ENCODE measurements around the gene UBE2E2. TPM values are rescaled to one million over a fixed set of nuclear protein-coding genes. Genes with fewer than 3 reads are reported as not detected.

The UBE2E2 gene
- total and polyA plus RNA-seq, 9 donors = 25.5 to 84.9 (median 38.5) TPM

GRCh38 chr3:23399221-23399620, 196.1 kb downstream of the UBE2E2 start:
- no peaks in the 10 kb centered on the region for H3K27me3 ChIP-seq
- intact Hi-C loops (cut with DNase I) = no loop called here
- no peaks in the 10 kb centered on the region for H3K36me3 ChIP-seq
- H3K4me1 ChIP-seq (ENCODE audit: insufficient read depth) = no peaks in the 10 kb centered on the region
- DNase-seq = no peak
- no peaks in the 10 kb centered on the region for H3K9me3 ChIP-seq
- H3K4me3 ChIP-seq = no peak overlapping the region
- 95 to 98% (median 98%) methylated on average over 1 of the region's 1 CpG for WGBS, 3 donors
- TF ChIP-seq EP300 (IDR thresholded peaks at IDR 0.05) = no peak
- no peak for TF ChIP-seq POLR2A (IDR thresholded peaks at IDR 0.05)
- no peak for TF ChIP-seq CTCF (IDR thresholded peaks at IDR 0.05)
- no peak overlapping the region for H3K27ac ChIP-seq

GRCh38 chr3:23402728-23403492, 199.8 kb downstream of the UBE2E2 start:
- no peaks in the 10 kb centered on the region for H3K27me3 ChIP-seq
- H3K9me3 ChIP-seq = no peaks in the 10 kb centered on the region
- intact Hi-C loops (cut with DNase I) = no loop called here
- no peak overlapping the region for H3K27ac ChIP-seq
- H3K4me1 ChIP-seq (ENCODE audit: insufficient read depth) = no peaks in the 10 kb centered on the region
- 95 to 97% (median 96%) methylated on average over 2 of the region's 2 CpGs for WGBS, 3 donors
- H3K36me3 ChIP-seq = no peaks in the 10 kb centered on the region
- H3K4me3 ChIP-seq = no peak overlapping the region
- DNase-seq = no peak
- no peak for TF ChIP-seq CTCF (IDR thresholded peaks at IDR 0.05)
- no peak for TF ChIP-seq EP300 (IDR thresholded peaks at IDR 0.05)
- no peak for TF ChIP-seq POLR2A (IDR thresholded peaks at IDR 0.05)

GRCh38 chr3:23404246-23404645, 201.1 kb downstream of the UBE2E2 start:
- no peak overlapping the region for H3K27ac ChIP-seq
- no peaks in the 10 kb centered on the region for H3K36me3 ChIP-seq
- no peak for TF ChIP-seq EP300 (IDR thresholded peaks at IDR 0.05)
- no peak for TF ChIP-seq CTCF (IDR thresholded peaks at IDR 0.05)
- no peak for TF ChIP-seq POLR2A (IDR thresholded peaks at IDR 0.05)
- H3K27me3 ChIP-seq = no peaks in the 10 kb centered on the region
- H3K4me1 ChIP-seq (ENCODE audit: insufficient read depth) = no peaks in the 10 kb centered on the region
- H3K4me3 ChIP-seq = no peak overlapping the region
- H3K9me3 ChIP-seq = no peaks in the 10 kb centered on the region
- intact Hi-C loops (cut with DNase I) = no loop called here
- no peak for DNase-seq

GRCh38 chr3:23405081-23405480, 202.0 kb downstream of the UBE2E2 start:
- H3K27me3 ChIP-seq = no peaks in the 10 kb centered on the region
- intact Hi-C loops (cut with DNase I) = no loop called here
- H3K4me1 ChIP-seq (ENCODE audit: insufficient read depth) = no peaks in the 10 kb centered on the region
- no peaks in the 10 kb centered on the region for H3K36me3 ChIP-seq
- DNase-seq = no peak
- no peak overlapping the region for H3K4me3 ChIP-seq
- no peaks in the 10 kb centered on the region for H3K9me3 ChIP-seq
- WGBS, 3 donors = 91 to 95% (median 94%) methylated on average over 1 of the region's 1 CpG
- H3K27ac ChIP-seq = no peak overlapping the region
- TF ChIP-seq EP300 (IDR thresholded peaks at IDR 0.05) = no peak
- no peak for TF ChIP-seq POLR2A (IDR thresholded peaks at IDR 0.05)
- no peak for TF ChIP-seq CTCF (IDR thresholded peaks at IDR 0.05)

All from ovary (tissue), 9 donors.